ENCODE results near the gene ABHD16A.

- no peak for TF ChIP-seq CTCF (conservative IDR thresholded peaks at IDR 0.05)
- TF ChIP-seq ZFX (IDR thresholded peaks at IDR 0.05): no peak
These were observed 5.6 kb downstream of the ABHD16A start for GRCh38 chr6:31697555-31697954.
